ENCODE results near the gene CHD9.

DNA sequence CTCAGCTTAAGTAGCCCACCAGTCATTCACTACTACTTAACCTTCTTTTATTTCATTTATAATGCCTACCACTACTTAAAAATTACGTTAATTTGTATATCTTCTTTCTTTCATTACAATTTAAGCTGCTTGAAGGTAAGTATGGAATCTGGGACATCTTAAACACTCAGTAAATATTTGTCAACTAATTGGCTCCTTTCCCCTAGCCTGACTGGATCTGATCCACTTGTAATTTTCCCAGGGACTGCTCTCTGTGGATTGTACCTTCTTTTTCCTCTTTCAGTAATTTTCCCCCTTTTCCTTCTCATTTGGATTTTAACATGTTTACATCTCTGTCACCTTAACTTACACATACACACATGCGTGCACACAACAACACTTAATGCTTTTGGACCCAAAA lies 227.1 kb downstream of the CHD9 start:
- TF ChIP-seq, protein P1, sequence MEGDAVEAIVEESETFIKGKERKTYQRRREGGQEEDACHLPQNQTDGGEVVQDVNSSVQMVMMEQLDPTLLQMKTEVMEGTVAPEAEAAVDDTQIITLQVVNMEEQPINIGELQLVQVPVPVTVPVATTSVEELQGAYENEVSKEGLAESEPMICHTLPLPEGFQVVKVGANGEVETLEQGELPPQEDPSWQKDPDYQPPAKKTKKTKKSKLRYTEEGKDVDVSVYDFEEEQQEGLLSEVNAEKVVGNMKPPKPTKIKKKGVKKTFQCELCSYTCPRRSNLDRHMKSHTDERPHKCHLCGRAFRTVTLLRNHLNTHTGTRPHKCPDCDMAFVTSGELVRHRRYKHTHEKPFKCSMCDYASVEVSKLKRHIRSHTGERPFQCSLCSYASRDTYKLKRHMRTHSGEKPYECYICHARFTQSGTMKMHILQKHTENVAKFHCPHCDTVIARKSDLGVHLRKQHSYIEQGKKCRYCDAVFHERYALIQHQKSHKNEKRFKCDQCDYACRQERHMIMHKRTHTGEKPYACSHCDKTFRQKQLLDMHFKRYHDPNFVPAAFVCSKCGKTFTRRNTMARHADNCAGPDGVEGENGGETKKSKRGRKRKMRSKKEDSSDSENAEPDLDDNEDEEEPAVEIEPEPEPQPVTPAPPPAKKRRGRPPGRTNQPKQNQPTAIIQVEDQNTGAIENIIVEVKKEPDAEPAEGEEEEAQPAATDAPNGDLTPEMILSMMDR (IDR thresholded peaks at IDR 0.05): no peak
- no peak for TF ChIP-seq POLR2A (IDR thresholded peaks at IDR 0.05)
